HFFc6 (cell line): ENCODE results near the gene SNX6. TPM values are rescaled to one million over a fixed set of nuclear protein-coding genes. Genes with fewer than 3 reads are reported as not detected.
"Not testable (repeated sequence)": the region's sequence is repeated elsewhere in the genome, so short reads cannot be mapped to it uniquely, and the experiment has no call there.

Experiments used
- DNase-seq: peaks from one replicate; pipeline ENCODE4 v3.0.0-alpha.2; 2018
- H3K27ac Mint-ChIP-seq: 2 replicates; pipeline ENCODE4 v1.8.0; 2020; ENCODE audit warnings: mild to moderate bottlenecking, mixed read lengths
- H3K27me3 Mint-ChIP-seq: 2 replicates; pipeline ENCODE4 v1.8.0; 2021; ENCODE audit warnings: mild to moderate bottlenecking, moderate library complexity, mixed read lengths; ENCODE audit not compliant: insufficient read depth
- H3K36me3 Mint-ChIP-seq: 2 replicates; pipeline ENCODE4 v1.8.0; 2021; ENCODE audit warnings: low read depth, mixed read lengths
- H3K4me1 Mint-ChIP-seq: 2 replicates; pipeline ENCODE4 v1.8.0; 2020; ENCODE audit warnings: low read depth, mixed read lengths
- H3K4me3 Mint-ChIP-seq: 2 replicates; pipeline ENCODE4 v1.8.0; 2020; ENCODE audit warnings: mild to moderate bottlenecking, moderate library complexity, mixed read lengths
- H3K9me3 Mint-ChIP-seq: 2 replicates; pipeline ENCODE4 v1.8.0; 2020; ENCODE audit warnings: mild to moderate bottlenecking, mixed read lengths
- CTCF ChIP-seq: fragments of 200-600 bp; sonication (generic); IDR thresholded peaks from 2 replicates; pipeline ENCODE4 v1.5.0; 2021; ENCODE audit warnings: antibody characterized with exemption, mild to moderate bottlenecking
- total RNA-seq, 6 experiments: library from RNA; stranded (reverse); fragmentation: NEBNext Ultra II Directional; extraction: Animal tissue kit (Norgen Biotek cat#: 25700); gene quantifications; 2 replicates in 1 of 6; 3 replicates in 5 of 6; pipeline ENCODE4 v1.2.3, GENCODE V29; 2021

SNX6 gene
- total RNA-seq, 6 experiments from 2014 or later = 117 to 138 (median 130) TPM

GRCh38 chr14:34568803-34569202, 61.1 kb downstream of the SNX6 start:
- H3K27ac Mint-ChIP-seq = no peak overlapping the region
- DNase-seq = no peak
- H3K9me3 Mint-ChIP-seq = no peaks in the 10 kb centered on the region
- peaks cover 1% of the 10 kb centered on the region for H3K27me3 Mint-ChIP-seq
- H3K4me1 Mint-ChIP-seq = no peaks in the 10 kb centered on the region
- H3K4me3 Mint-ChIP-seq = no peak overlapping the region
- peaks cover 21% of the 10 kb centered on the region for H3K36me3 Mint-ChIP-seq
- no peak for TF ChIP-seq CTCF

GRCh38 chr14:34562776-34563150, 67.2 kb downstream of the SNX6 start:
- Mint-ChIP-seq H3K27ac (no peak overlapping the region), H3K4me1 (no peaks in the 10 kb centered on the region), H3K9me3 (no peaks in the 10 kb centered on the region), H3K36me3 (peaks cover 10% of the 10 kb centered on the region), H3K27me3 (peaks cover 1% of the 10 kb centered on the region; the same call in 1 of the 2 replicates), H3K4me3 (no peak overlapping the region)
- DNase-seq = no peak
- no peak for TF ChIP-seq CTCF

- H3K27ac Mint-ChIP-seq, H3K36me3 Mint-ChIP-seq, H3K9me3 Mint-ChIP-seq, H3K4me3 Mint-ChIP-seq, DNase-seq, H3K27me3 Mint-ChIP-seq, H3K4me1 Mint-ChIP-seq: not testable (repeated sequence)
Measured at GRCh38 chr14:34562037-34562775, 67.7 kb downstream of the SNX6 start.

GRCh38 chr14:34556498-34556829, 73.5 kb downstream of the SNX6 start:
- peaks cover 11% of the 10 kb centered on the region for H3K27me3 Mint-ChIP-seq
- not testable (repeated sequence) for H3K4me3 Mint-ChIP-seq

GRCh38 chr14:34555583-34556497, 74.1 kb downstream of the SNX6 start:
- H3K27ac Mint-ChIP-seq, H3K36me3 Mint-ChIP-seq, H3K9me3 Mint-ChIP-seq, H3K4me3 Mint-ChIP-seq, DNase-seq: not testable (repeated sequence)
- Mint-ChIP-seq H3K4me1 (peaks cover 13% of the 10 kb centered on the region), H3K27me3 (peaks cover 11% of the 10 kb centered on the region)

More at GRCh38 chr14:34556498-34556829, 73.5 kb downstream of the SNX6 start:
- not testable (repeated sequence) for H3K9me3 Mint-ChIP-seq, DNase-seq, H3K27ac Mint-ChIP-seq, H3K36me3 Mint-ChIP-seq
- H3K4me1 Mint-ChIP-seq = peaks cover 13% of the 10 kb centered on the region

- Mint-ChIP-seq H3K27ac (peak overlapping the region; percentile 72), H3K4me3 (peak overlapping the region; percentile 75), H3K4me1 (peaks cover 13% of the 10 kb centered on the region), H3K27me3 (peaks cover 11% of the 10 kb centered on the region), H3K36me3 (no peaks in the 10 kb centered on the region), H3K9me3 (no peaks in the 10 kb centered on the region)
- peak; percentile 95 for DNase-seq
- TF ChIP-seq CTCF = no peak
Measured at GRCh38 chr14:34554540-34555250, 75.3 kb downstream of the SNX6 start.

GRCh38 chr14:34549276-34549966, 80.5 kb downstream of the SNX6 start:
- peaks cover 15% of the 10 kb centered on the region for H3K27me3 Mint-ChIP-seq

More at GRCh38 chr14:34549276-34549966, 80.5 kb downstream of the SNX6 start:
- not testable (repeated sequence) for DNase-seq, H3K27ac Mint-ChIP-seq, H3K36me3 Mint-ChIP-seq, H3K4me3 Mint-ChIP-seq, H3K9me3 Mint-ChIP-seq
- peaks cover 16% of the 10 kb centered on the region for H3K4me1 Mint-ChIP-seq
